ENCODE measurements around the gene PTPRF. TPM values are rescaled to one million over a fixed set of nuclear protein-coding genes. Genes with fewer than 3 reads are reported as not detected.

The PTPRF gene
- total and polyA plus RNA-seq, 2 experiments from 2014 or later, result 96.0 to 115 TPM

DNA sequence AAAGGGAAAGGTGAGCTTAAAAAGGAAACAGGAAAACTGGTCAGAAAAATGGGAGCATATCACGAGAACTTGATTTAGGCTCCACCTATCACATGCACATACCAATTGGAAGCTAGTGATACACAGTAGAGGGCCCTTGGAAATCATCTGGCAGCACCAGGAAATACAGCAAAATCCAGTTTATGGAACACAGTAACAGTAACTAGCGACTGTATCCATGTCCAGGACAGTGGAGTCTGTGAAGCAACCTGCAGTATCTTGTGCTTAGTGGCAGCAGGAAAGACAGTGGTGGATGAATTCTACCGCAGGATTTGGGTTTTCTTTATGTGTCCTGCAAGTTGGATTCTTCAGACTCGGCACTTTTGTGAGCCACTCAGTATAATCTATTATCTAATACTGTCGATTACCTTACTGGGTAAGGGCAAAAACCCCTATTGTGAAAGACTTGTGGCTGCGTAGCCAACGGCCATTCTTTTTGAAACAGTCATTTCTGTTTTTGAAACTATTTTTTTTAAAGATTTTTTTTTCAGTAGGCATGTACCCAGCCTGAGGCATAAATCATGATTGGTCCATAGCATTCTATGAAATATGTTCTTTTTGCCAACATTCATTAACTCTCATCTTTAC is 117.7 kb downstream of the PTPRF start:
- Histone ChIP-seq H3K4me2 (peak overlapping the region; percentile 77), H4K20me1 (ENCODE audit: insufficient read depth, poor library complexity, severe bottlenecking) (peaks cover 27% of the 10 kb centered on the region), H3K4me3 (no peak overlapping the region), H3K4me1 (ENCODE audit: insufficient read depth) (no peaks in the 10 kb centered on the region), H3K27me3 (no peaks in the 10 kb centered on the region), H3K36me3 (replicated peaks; ENCODE audit: insufficient read depth, low read depth) (no peaks in the 10 kb centered on the region), H3K27ac (peak overlapping the region; percentile 91), H3K9me3 (ENCODE audit: low read depth) (no peaks in the 10 kb centered on the region), H3K79me2 (peaks cover 30% of the 10 kb centered on the region), H2AFZ (no peak overlapping the region), H3K9me2 (replicated peaks; ENCODE audit: insufficient read depth) (no peaks in the 10 kb centered on the region)
- WGBS (ENCODE audit: low lambda C conversion rate, missing lambda C conversion rate), result 89% methylated on average over 7 of the region's 7 CpGs
- TF ChIP-seq, protein P1, sequence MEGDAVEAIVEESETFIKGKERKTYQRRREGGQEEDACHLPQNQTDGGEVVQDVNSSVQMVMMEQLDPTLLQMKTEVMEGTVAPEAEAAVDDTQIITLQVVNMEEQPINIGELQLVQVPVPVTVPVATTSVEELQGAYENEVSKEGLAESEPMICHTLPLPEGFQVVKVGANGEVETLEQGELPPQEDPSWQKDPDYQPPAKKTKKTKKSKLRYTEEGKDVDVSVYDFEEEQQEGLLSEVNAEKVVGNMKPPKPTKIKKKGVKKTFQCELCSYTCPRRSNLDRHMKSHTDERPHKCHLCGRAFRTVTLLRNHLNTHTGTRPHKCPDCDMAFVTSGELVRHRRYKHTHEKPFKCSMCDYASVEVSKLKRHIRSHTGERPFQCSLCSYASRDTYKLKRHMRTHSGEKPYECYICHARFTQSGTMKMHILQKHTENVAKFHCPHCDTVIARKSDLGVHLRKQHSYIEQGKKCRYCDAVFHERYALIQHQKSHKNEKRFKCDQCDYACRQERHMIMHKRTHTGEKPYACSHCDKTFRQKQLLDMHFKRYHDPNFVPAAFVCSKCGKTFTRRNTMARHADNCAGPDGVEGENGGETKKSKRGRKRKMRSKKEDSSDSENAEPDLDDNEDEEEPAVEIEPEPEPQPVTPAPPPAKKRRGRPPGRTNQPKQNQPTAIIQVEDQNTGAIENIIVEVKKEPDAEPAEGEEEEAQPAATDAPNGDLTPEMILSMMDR (IDR thresholded peaks at IDR 0.05; ENCODE audit: poor library complexity), result no peak
- TF ChIP-seq EZH2 (IDR thresholded peaks at IDR 0.05; ENCODE audit: borderline replicate concordance) (no peak), EZH2phosphoT487 (IDR thresholded peaks at IDR 0.05; ENCODE audit: low read depth, severe bottlenecking, unreplicated experiment) (no peak)
- DNase-seq (ENCODE audit: low spot score), result no peak

DNA sequence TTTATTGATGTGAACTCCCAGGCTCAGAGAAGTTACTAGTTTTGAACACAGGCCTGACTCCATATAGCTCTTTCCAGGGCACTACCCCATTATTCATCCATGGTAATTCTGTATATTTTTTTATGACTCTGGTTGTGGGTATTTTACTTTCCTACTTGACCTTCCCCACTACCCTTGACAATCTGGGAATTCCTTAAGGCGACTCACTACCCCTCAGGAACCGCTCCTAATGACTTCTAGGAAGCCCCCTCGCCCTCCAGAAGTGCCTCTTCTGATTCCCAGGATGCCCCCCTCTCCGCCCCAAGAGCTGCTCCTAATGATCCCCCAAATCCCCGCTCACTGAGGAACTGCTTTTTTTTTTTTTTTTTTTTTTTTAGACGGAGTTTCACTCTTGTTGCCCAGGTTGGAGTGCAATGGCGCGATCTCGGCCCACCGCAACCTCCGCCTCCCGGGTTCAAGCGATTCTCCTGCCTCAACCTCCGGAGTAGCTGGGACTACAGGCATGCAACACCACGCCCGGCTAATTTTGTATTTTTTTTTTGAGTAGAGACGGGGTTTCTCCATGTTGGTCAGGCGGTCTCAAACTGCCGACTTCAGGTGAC is 118.3 kb downstream of the PTPRF start:
- Histone ChIP-seq H3K27me3 (no peaks in the 10 kb centered on the region), H3K36me3 (replicated peaks; ENCODE audit: insufficient read depth, low read depth) (no peaks in the 10 kb centered on the region), H3K4me3 (peak overlapping the region; percentile 15), H3K9me2 (replicated peaks; ENCODE audit: insufficient read depth) (no peaks in the 10 kb centered on the region), H3K4me2 (peak overlapping the region; percentile 77), H3K4me1 (ENCODE audit: insufficient read depth) (no peaks in the 10 kb centered on the region), H2AFZ (peak overlapping the region; percentile 43), H4K20me1 (ENCODE audit: insufficient read depth, poor library complexity, severe bottlenecking) (peaks cover 34% of the 10 kb centered on the region), H3K27ac (peak overlapping the region; percentile 91), H3K79me2 (peaks cover 36% of the 10 kb centered on the region), H3K9me3 (ENCODE audit: low read depth) (no peaks in the 10 kb centered on the region)
- DNase-seq (ENCODE audit: low spot score), result no peak
- WGBS (ENCODE audit: low lambda C conversion rate, missing lambda C conversion rate), result 58% methylated on average over 12 of the region's 19 CpGs
- TF ChIP-seq, protein P1 (IDR thresholded peaks at IDR 0.05; ENCODE audit: poor library complexity), result no peak
- TF ChIP-seq EZH2 (IDR thresholded peaks at IDR 0.05; ENCODE audit: borderline replicate concordance) (no peak), EZH2phosphoT487 (IDR thresholded peaks at IDR 0.05; ENCODE audit: low read depth, severe bottlenecking, unreplicated experiment) (no peak)

DNA sequence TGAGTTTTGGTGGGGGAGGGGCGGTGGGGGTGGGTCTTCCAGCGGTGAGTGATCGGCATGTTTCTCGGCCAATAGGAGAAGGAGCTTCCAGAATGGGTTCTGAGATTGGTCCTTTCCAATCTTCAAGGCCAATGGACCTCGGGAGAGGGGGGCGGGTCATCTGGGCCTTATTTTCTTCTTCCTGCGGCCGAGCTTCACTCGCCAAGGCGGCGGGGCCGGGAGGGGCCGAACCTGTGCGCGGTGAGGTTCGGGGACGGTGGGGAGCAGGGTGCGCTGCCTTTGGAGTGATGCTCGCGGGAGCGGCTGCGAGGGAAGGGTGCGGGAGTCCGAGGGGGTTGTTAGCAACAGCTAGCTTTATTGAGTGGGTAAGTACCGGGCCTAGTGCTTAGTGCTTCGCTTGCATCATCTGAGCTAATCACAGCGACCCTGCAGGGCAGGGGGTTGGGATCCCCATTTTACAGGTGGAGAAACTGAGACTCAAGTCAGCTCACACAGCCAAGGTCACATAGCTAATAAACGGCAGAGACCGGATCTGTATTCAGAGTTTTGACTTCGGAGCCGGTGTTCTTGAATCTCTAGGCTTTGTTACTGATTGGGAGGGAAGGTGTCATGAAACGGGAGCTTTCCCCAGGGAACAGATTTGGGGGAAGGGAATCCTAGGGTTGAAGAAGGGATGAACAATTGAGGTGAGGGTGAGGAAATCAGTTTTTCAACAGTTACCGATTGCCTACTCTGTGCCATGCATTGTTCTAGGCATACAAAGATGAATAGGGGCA is 119.8 kb downstream of the PTPRF start:
- Histone ChIP-seq H3K4me1 (ENCODE audit: insufficient read depth) (no peaks in the 10 kb centered on the region), H4K20me1 (ENCODE audit: insufficient read depth, poor library complexity, severe bottlenecking) (peaks cover 43% of the 10 kb centered on the region), H2AFZ (peak overlapping the region; percentile 27), H3K36me3 (replicated peaks; ENCODE audit: insufficient read depth, low read depth) (no peaks in the 10 kb centered on the region), H3K4me3 (peak overlapping the region; percentile 59), H3K27ac (peak overlapping the region; percentile 93), H3K79me2 (peaks cover 50% of the 10 kb centered on the region), H3K4me2 (peak overlapping the region; percentile 84), H3K9me3 (ENCODE audit: low read depth) (no peaks in the 10 kb centered on the region), H3K27me3 (no peaks in the 10 kb centered on the region), H3K9me2 (replicated peaks; ENCODE audit: insufficient read depth) (no peaks in the 10 kb centered on the region)
- WGBS (ENCODE audit: low lambda C conversion rate, missing lambda C conversion rate), result under 1% methylated on average over 26 of the region's 33 CpGs
- peak; percentile 97 for DNase-seq (ENCODE audit: low spot score)
- no peak for TF ChIP-seq EZH2phosphoT487 (IDR thresholded peaks at IDR 0.05; ENCODE audit: low read depth, severe bottlenecking, unreplicated experiment)
- TF ChIP-seq, protein P1 (IDR thresholded peaks at IDR 0.05; ENCODE audit: poor library complexity), result no peak
- no peak for TF ChIP-seq EZH2 (IDR thresholded peaks at IDR 0.05; ENCODE audit: borderline replicate concordance)

All from hepatocyte (in vitro differentiated cells).